Sigmoid colon (tissue), 7 donors: ENCODE data around the gene WFDC10A. TPM values are rescaled to one million over a fixed set of nuclear protein-coding genes. Genes with fewer than 3 reads are reported as not detected.
"Not testable (repeated sequence)": the region's sequence is repeated elsewhere in the genome, so short reads cannot be mapped to it uniquely, and the experiment has no call there.

Experiments used
- DNase-seq: peaks from one replicate; pipeline ENCODE4 v3.0.0-alpha.2; 2019
- H3K27ac ChIP-seq, 4 donors: fragments of 200-600 bp; sonication (generic); one replicate each; pipeline ENCODE4 v1.5.1; 2016 to 2019; ENCODE audit warnings: mild to moderate bottlenecking in 1 of 4
- H3K27me3 ChIP-seq, 3 donors: fragments of 200-600 bp; sonication (generic); one replicate each; pipeline ENCODE4 v1.5.1; 2019; ENCODE audit warnings: mild to moderate bottlenecking in 1 of 3
- H3K36me3 ChIP-seq, 4 donors: fragments of 200-600 bp; sonication (generic); one replicate each; pipeline ENCODE4 v1.5.1; 2016 to 2019
- H3K4me1 ChIP-seq, 4 donors: fragments of 200-600 bp; sonication (generic); one replicate each; pipeline ENCODE4 v1.5.1; 2017 to 2019
- H3K4me3 ChIP-seq, 4 donors: fragments of 200-600 bp; sonication (generic); one replicate each; pipeline ENCODE4 v1.5.1; 2017 to 2019; ENCODE audit warnings: mild to moderate bottlenecking in 2 of 4, moderate library complexity in 1 of 4
- H3K9me3 ChIP-seq, 4 donors: fragments of 200-600 bp in 3 of 4; sonication (generic) in 3 of 4; one replicate each; pipeline versions ENCODE4 v1.5.1 to v1.6.1; 2013 to 2019
- EP300 ChIP-seq, 4 donors: sonication (generic); formaldehyde crosslinking; IDR thresholded peaks; one replicate each; pipeline ENCODE4 v1.6.1; 2017; ENCODE audit warnings: antibody characterized with exemption in 4 of 4
- POLR2A ChIP-seq, 2 donors: fragments of 450-650 bp; IDR thresholded peaks; one replicate each; pipeline ENCODE4 v1.6.1; 2016; ENCODE audit warnings: antibody characterized with exemption in 2 of 2, mild to moderate bottlenecking in 2 of 2, moderate library complexity in 2 of 2
- POLR2AphosphoS5 ChIP-seq, 4 donors: sonication (generic); formaldehyde crosslinking; IDR thresholded peaks; one replicate each; pipeline ENCODE4 v1.6.1; 2017; ENCODE audit warnings: antibody characterized with exemption in 4 of 4
- WGBS, 2 donors: extraction: QIAGEN DNeasy Blood & Tissue Kit; methylation state at CpG; one replicate each; pipeline ENCODE4 v1.1.7; 2013; 5-methylcytosine and 5-hydroxymethylcytosine counted together
- intact Hi-C: fragments of 100-400 bp; cut with DNase I; formaldehyde crosslinking; loops from one replicate; pipeline ENCODE4 v1.15.1; 2023
- polyA plus RNA-seq, 3 donors: library from polyadenylated mRNA; stranded (reverse); fragments of 200-250 nt; gene quantifications; one replicate each; pipeline ENCODE4 v1.2.3, GENCODE V29; 2013
- total RNA-seq, 4 donors: library from RNA; depleted of rRNA; stranded (reverse); fragments of >200 nt; gene quantifications; one replicate each; pipeline ENCODE4 v1.1.0, GENCODE V29; 2016
- TF ChIP-seq, protein P1 (sequence below), 4 experiments: fragments of 450-650 bp in 3 of 4; fragments of 200-600 bp in 1 of 4; IDR thresholded peaks; one replicate each; pipeline ENCODE4 v1.5.1; 2016 to 2019; ENCODE audit warnings: antibody characterized with exemption in 4 of 4, mild to moderate bottlenecking in 3 of 4, moderate library complexity in 2 of 4
- donor health status: healthy with polysubstance abuse.
- donor health status: Bipolar disorder and iron deficiency.
- donor health status: healthy.

WFDC10A gene
- total RNA-seq: not detected
- polyA plus RNA-seq: not detected

DNA sequence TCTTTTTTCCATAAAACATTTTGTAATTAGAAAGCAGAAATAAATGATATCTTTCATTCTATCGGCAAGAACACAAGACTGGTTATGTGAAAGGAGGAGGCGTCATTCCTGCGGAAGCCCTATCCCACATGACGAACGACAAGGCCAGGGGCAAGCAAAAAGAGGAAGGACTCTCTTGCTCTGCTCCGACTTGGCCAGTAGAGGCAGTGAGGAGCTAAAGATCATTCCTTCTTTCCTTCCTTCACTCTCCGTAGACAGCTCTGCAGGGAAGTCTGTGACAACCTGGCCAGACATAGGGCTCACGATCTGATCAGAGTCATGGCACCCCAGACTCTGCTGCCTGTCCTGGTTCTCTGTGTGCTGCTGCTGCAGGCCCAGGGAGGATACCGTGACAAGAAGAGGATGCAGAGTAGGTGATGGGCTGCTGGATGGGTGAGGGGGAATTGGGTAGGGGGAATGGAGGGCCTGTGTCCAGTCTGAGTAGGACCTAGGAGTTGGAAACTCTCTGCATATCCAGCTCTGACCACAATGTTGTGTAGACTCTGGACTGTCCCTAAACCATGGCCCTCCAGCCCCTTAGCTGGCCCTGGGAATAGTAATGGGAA is at the start of gene WFDC10A:
WFDC10A (plus strand) TSS at position 244 of the 605 bp plus-strand sequence; CDS start at position 319, 75 bp downstream.
- TF ChIP-seq, protein P1, sequence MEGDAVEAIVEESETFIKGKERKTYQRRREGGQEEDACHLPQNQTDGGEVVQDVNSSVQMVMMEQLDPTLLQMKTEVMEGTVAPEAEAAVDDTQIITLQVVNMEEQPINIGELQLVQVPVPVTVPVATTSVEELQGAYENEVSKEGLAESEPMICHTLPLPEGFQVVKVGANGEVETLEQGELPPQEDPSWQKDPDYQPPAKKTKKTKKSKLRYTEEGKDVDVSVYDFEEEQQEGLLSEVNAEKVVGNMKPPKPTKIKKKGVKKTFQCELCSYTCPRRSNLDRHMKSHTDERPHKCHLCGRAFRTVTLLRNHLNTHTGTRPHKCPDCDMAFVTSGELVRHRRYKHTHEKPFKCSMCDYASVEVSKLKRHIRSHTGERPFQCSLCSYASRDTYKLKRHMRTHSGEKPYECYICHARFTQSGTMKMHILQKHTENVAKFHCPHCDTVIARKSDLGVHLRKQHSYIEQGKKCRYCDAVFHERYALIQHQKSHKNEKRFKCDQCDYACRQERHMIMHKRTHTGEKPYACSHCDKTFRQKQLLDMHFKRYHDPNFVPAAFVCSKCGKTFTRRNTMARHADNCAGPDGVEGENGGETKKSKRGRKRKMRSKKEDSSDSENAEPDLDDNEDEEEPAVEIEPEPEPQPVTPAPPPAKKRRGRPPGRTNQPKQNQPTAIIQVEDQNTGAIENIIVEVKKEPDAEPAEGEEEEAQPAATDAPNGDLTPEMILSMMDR (IDR thresholded peaks at IDR 0.05): peak; percentile 13 to 58 (median 20)
- TF ChIP-seq POLR2A (IDR thresholded peaks at IDR 0.05) (no peak), EP300 (IDR thresholded peaks at IDR 0.05) (no peak), POLR2AphosphoS5 (IDR thresholded peaks at IDR 0.05) (no peak)
- H3K9me3 ChIP-seq: no peaks in the 10 kb centered on the region
- no peak within 1 kb of the TSS for H3K27ac ChIP-seq
- no peak for DNase-seq
- no peak within 1 kb of the TSS for H3K4me3 ChIP-seq
- H3K27me3 ChIP-seq: no peaks in the 10 kb centered on the region
- intact Hi-C loops: no loop called here
- WGBS, 2 donors: 11 to 12% methylated on average over 9 of the region's 9 CpGs
- H3K4me1 ChIP-seq: peaks cover 0 to 4% (median 0%) of the 10 kb centered on the region in 4 donors
- H3K36me3 ChIP-seq: no peaks in the 10 kb centered on the region

DNA sequence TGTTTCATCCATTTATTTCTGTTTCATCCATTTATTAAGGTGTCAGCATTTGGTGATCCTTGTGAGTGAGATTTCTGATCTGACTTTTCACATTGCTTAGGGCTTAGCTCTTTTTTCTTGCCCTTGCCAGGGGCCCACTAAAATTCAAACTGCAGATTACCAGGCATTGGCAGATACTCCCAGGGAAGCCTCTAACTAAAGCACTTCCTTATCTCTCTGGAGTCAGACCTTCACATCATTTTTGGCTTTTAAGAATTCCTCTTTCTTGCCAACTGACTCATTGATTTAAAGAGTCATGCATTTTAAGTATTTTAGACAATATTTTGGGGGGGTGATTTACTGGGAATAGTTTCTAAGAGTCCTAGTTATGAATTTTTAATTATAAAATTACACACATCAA is 47.8 kb upstream of the WFDC10A start:
- Histone ChIP-seq H3K27ac (no peak overlapping the region), H3K4me1 (peaks cover 0 to 4% (median 0%) of the 10 kb centered on the region in 4 donors), H3K9me3 (no peaks in the 10 kb centered on the region), H3K27me3 (no peaks in the 10 kb centered on the region), H3K36me3 (no peaks in the 10 kb centered on the region), H3K4me3 (no peak overlapping the region)
- intact Hi-C loops: no loop called here
- TF ChIP-seq, protein P1 (IDR thresholded peaks at IDR 0.05): no peak
- TF ChIP-seq POLR2A (IDR thresholded peaks at IDR 0.05) (no peak), POLR2AphosphoS5 (IDR thresholded peaks at IDR 0.05) (no peak), EP300 (IDR thresholded peaks at IDR 0.05) (no peak)
- no peak for DNase-seq

DNA sequence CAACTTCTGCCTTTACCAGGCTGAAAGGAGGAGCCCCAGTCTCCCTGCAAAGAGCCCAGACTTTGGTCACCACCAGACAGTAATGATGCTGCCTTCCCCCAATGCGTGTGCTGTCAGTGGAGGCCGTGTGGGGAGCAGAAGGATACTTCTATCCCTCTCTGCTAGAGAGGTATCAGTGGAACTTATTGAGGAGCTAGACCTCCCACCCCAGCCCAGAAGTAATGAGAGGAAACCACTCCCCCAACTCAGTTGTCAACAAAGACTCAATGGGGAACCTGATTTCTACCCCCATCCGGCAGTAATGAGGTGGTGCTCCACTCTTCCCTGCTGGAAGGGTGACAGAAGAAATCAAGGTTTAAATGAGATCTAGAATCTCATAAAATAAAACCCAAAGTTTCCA is 46.0 kb upstream of the WFDC10A start:
- WGBS, 2 donors: 88 to 93% methylated on average over 3 of the region's 3 CpGs
- Histone ChIP-seq H3K4me3 (no peak overlapping the region), H3K27ac (no peak overlapping the region), H3K4me1 (no peaks in the 10 kb centered on the region), H3K36me3 (no peaks in the 10 kb centered on the region), H3K9me3 (no peaks in the 10 kb centered on the region), H3K27me3 (no peaks in the 10 kb centered on the region)
- TF ChIP-seq, protein P1 (IDR thresholded peaks at IDR 0.05): no peak
- TF ChIP-seq EP300 (IDR thresholded peaks at IDR 0.05): no peak
- no peak for TF ChIP-seq POLR2A (IDR thresholded peaks at IDR 0.05)
- TF ChIP-seq POLR2AphosphoS5 (IDR thresholded peaks at IDR 0.05): no peak
- intact Hi-C loops: no loop called here
- DNase-seq: no peak

DNA sequence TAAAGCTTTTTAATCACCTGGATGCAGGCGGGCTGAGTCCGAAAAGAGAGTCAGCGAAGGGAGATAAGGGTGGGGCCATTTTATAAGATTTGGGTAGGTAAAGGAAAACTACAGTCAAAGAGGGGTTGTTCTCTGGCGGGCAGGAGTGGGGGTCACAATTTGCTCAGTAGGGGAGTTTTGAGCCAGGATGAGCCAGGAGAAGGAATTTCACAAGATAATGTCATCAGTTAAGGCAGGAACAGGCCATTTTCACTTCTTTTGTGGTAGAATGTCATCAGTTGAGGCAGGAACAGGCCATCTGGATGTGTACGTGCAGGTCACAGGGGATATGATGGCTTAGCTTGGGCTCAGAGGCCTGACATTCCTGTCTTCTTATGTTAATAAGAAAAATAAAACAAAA is 45.2 kb upstream of the WFDC10A start:
- H3K36me3 ChIP-seq, DNase-seq, intact Hi-C loops, H3K4me1 ChIP-seq, H3K9me3 ChIP-seq, H3K27me3 ChIP-seq, H3K4me3 ChIP-seq, H3K27ac ChIP-seq: not testable (repeated sequence)
- WGBS, 2 donors: 89 to 94% methylated on average over 5 of the region's 5 CpGs

DNA sequence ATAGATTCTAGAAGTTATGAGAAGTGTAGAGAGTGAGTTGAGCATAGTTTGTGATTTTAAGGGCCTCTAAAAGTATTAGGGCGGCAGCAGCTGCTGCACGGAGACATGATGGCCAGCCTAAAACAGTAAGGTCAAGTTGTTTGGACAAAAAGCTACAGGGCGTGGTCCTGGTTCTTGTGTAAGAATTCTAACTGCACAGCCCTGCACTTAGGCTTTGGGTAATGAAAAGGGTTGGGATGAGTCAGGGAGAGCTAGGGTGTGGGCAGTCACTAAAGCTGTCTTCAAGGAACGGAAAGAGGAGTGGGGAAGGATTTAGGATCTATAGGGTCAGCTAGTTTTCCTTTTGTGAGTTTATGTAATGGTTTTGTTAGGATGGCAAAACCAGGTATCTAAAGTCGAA is 43.6 kb upstream of the WFDC10A start:
- WGBS, 2 donors: 71 to 84% methylated on average over 5 of the region's 5 CpGs
- H3K36me3 ChIP-seq, H3K27ac ChIP-seq, intact Hi-C loops, H3K4me3 ChIP-seq, H3K4me1 ChIP-seq, H3K9me3 ChIP-seq, H3K27me3 ChIP-seq, DNase-seq: not testable (repeated sequence)

DNA sequence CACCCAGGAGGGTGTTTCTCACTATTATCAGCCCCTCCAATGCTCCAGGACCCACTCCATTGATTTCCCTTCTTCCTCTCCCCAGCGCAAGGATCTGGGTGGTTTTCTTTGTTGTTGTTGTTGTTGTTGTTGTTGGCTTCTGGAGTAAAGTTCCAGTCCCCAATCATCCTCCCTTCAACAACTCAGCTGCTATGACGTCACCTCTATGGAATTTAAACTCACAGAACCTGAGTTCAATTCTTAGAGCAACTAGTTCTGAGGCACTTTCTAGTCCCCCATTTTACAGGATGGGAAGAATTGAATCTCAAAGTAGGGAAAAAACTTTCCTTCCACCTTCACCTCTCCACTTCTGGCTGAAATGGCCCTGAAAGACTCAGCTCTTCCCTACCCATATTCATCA is 40.7 kb upstream of the WFDC10A start:
- WGBS, 2 donors: 85 to 86% methylated on average over 2 of the region's 2 CpGs
- TF ChIP-seq POLR2A (IDR thresholded peaks at IDR 0.05) (no peak), POLR2AphosphoS5 (IDR thresholded peaks at IDR 0.05) (no peak), EP300 (IDR thresholded peaks at IDR 0.05) (no peak)
- TF ChIP-seq, protein P1 (IDR thresholded peaks at IDR 0.05): no peak
- intact Hi-C loops: no loop called here
- no peaks in the 10 kb centered on the region for H3K27me3 ChIP-seq
- H3K4me1 ChIP-seq: no peaks in the 10 kb centered on the region
- no peak overlapping the region for H3K27ac ChIP-seq
- H3K4me3 ChIP-seq: no peak overlapping the region
- no peaks in the 10 kb centered on the region for H3K9me3 ChIP-seq
- DNase-seq: no peak
- no peaks in the 10 kb centered on the region for H3K36me3 ChIP-seq
